ENCODE measurements around the gene CLCN2.

- TF ChIP-seq CTCF (IDR thresholded peaks at IDR 0.05) (no peak), POLR2AphosphoS5 (IDR thresholded peaks at IDR 0.05) (no peak), POLR2A (IDR thresholded peaks at IDR 0.05) (no peak)
Measured at GRCh38 chr3:184351511-184352148, 9.8 kb downstream of the CLCN2 start.
